ENCODE data around the gene FRMPD1. TPM values are rescaled to one million over a fixed set of nuclear protein-coding genes. Genes with fewer than 3 reads are reported as not detected.

FRMPD1 gene
- total RNA-seq, 4 donors from 2014 or later: 0.04 to 0.18 TPM; not detected in 2

DNA sequence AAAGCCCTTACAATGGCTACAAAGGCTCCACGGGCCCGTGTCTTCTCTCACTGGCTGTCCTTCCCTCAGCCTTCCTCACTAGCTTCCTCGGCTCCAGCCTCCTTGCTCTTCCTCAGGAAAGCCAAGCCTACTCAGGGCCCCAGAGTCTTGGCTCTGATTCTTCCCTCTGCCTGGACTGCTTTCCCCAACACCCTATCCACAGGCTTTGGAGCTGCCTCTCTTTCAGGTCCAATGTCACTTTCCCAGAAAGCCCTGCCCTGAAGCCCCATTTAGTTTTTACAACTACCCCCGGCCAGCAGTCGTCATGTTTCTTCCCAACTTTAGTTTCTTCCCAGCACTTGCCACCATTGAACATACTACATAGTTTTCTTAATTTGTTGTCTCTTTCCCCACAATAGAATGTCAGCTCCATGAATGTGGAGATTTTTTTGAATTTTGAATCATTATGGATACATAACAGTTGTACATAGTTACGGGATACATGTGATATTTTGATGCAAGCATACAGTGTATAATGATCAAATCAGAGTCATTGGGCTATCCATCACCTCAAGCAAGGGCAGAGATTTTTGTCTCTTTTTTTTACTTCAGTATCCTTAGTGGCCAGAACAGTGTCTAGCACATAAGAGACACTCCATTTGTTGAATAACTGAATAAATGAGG is 40.9 kb upstream of the FRMPD1 start:
- Histone ChIP-seq H3K9me3 (no peaks in the 10 kb centered on the region), H3K4me1 (no peaks in the 10 kb centered on the region), H3K27ac (no peak overlapping the region), H3K4me3 (no peak overlapping the region), H3K36me3 (no peaks in the 10 kb centered on the region), H3K27me3 (peaks cover 0 to 9% (median 0%) of the 10 kb centered on the region in 4 donors)
- no peak for DNase-seq
- TF ChIP-seq, protein P1, sequence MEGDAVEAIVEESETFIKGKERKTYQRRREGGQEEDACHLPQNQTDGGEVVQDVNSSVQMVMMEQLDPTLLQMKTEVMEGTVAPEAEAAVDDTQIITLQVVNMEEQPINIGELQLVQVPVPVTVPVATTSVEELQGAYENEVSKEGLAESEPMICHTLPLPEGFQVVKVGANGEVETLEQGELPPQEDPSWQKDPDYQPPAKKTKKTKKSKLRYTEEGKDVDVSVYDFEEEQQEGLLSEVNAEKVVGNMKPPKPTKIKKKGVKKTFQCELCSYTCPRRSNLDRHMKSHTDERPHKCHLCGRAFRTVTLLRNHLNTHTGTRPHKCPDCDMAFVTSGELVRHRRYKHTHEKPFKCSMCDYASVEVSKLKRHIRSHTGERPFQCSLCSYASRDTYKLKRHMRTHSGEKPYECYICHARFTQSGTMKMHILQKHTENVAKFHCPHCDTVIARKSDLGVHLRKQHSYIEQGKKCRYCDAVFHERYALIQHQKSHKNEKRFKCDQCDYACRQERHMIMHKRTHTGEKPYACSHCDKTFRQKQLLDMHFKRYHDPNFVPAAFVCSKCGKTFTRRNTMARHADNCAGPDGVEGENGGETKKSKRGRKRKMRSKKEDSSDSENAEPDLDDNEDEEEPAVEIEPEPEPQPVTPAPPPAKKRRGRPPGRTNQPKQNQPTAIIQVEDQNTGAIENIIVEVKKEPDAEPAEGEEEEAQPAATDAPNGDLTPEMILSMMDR (IDR thresholded peaks at IDR 0.05): no peak
- TF ChIP-seq POLR2A (IDR thresholded peaks at IDR 0.05): no peak
- 64 to 81% methylated on average over 6 of the region's 6 CpGs for WGBS, 2 donors
- intact Hi-C loops (cut with DNase I): no loop called here

DNA sequence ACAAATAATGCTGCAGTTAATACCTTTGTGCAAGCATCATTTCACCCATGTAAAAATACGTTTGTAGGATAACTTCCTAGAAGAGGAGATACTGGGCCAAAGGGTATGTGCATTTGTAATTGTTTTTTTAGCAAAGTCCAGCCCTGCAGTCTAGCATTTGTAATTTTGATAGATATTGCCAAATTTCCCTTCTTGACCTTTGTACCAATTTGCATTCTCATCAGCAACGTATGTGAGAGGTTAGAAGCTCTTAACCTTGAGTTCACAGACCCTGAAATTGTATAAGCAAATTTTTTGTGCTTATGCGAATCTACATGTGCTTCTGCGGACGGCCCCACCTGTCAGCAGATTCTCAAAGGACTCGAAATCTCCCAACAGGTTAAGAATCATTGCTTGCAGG is 39.7 kb upstream of the FRMPD1 start:
- Histone ChIP-seq H3K27me3 (no peaks in the 10 kb centered on the region), H3K36me3 (no peaks in the 10 kb centered on the region), H3K27ac (no peak overlapping the region), H3K4me3 (no peak overlapping the region), H3K9me3 (no peaks in the 10 kb centered on the region), H3K4me1 (no peaks in the 10 kb centered on the region)
- intact Hi-C loops (cut with DNase I): no loop called here
- TF ChIP-seq, protein P1 (IDR thresholded peaks at IDR 0.05): no peak
- WGBS, 2 donors: 62 to 69% methylated on average over 6 of the region's 6 CpGs
- no peak for DNase-seq

DNA sequence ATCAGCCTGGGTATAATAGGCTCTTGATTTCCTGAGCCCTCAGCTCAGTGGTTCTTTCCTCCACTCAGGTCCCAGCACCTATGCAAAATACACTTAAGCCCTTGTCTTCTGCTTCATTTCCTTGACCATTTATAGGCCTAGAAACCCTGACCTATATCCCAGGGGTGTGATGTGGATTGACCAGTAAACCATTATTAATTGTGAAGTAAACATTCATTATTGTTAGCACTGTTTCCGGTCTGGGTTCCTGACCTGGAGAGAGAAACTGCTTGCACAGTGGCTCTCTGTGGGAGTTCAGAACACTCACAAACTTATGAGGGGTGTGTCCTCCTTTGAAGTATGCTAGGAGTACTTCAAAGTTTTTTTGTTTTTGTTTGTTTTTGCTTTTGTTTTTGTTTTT is 38.8 kb upstream of the FRMPD1 start:
- DNase-seq: no peak
- Histone ChIP-seq H3K36me3 (no peaks in the 10 kb centered on the region), H3K9me3 (no peaks in the 10 kb centered on the region), H3K4me1 (no peaks in the 10 kb centered on the region), H3K27ac (no peak overlapping the region), H3K4me3 (no peak overlapping the region), H3K27me3 (no peaks in the 10 kb centered on the region)
- intact Hi-C loops (cut with DNase I): no loop called here
- 44 to 60% methylated on average over 1 of the region's 1 CpG for WGBS, 2 donors
- TF ChIP-seq, protein P1 (IDR thresholded peaks at IDR 0.05): no peak

DNA sequence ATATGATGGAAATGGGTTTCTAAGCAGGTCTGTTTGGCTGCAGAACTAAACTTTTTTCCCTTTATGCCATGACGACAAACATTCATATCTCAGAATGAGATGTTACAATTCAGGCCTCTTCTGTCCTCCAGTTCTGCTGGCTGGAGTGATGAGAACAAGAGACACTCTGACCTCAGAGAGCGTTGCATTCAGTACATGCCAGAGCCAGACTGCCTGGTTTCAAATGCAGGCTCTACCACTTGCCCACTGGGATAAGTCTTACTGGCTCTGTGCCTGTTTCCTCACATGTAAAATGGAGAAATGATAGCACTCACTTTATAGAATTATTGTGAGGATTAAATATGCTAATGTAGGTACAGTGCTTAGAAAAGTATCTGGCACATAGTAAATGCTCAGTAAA is 33.6 kb upstream of the FRMPD1 start:
- no peak overlapping the region for H3K4me3 ChIP-seq
- 64 to 90% methylated on average over 2 of the region's 2 CpGs for WGBS, 2 donors
- H3K9me3 ChIP-seq: no peaks in the 10 kb centered on the region
- no peaks in the 10 kb centered on the region for H3K4me1 ChIP-seq
- DNase-seq: no peak
- TF ChIP-seq, protein P1 (IDR thresholded peaks at IDR 0.05): no peak
- no peak for TF ChIP-seq POLR2A (IDR thresholded peaks at IDR 0.05)
- H3K36me3 ChIP-seq: no peaks in the 10 kb centered on the region
- H3K27ac ChIP-seq: no peak overlapping the region
- H3K27me3 ChIP-seq: no peaks in the 10 kb centered on the region
- intact Hi-C loops (cut with DNase I): no loop called here

DNA sequence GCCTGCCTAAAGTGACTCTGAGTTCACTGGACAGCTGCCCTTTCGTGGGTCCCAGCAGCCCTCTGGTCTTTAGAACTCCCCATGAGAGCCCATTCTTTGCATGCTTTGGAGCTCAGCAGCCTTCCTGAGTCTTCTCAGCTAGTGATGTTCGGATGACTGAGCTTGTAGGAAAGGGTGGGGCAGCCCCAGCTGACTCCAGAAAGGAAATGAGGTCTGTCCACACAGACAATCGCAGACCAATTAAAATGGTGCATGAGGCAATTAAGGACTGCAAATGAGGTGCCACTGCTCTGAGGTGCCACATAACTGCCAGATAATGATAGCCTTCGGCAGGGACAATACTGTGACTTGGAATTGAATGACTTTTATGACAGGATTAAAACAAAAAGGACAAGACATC is 32.9 kb upstream of the FRMPD1 start:
- Histone ChIP-seq H3K36me3 (no peaks in the 10 kb centered on the region), H3K4me1 (no peaks in the 10 kb centered on the region), H3K9me3 (no peaks in the 10 kb centered on the region), H3K4me3 (no peak overlapping the region), H3K27me3 (no peaks in the 10 kb centered on the region), H3K27ac (no peak overlapping the region)
- WGBS, 2 donors: 45 to 52% methylated on average over 2 to 3 of the region's 4 CpGs
- TF ChIP-seq, protein P1 (IDR thresholded peaks at IDR 0.05): no peak
- TF ChIP-seq POLR2A (IDR thresholded peaks at IDR 0.05): no peak
- intact Hi-C loops (cut with DNase I): no loop called here
- DNase-seq: no peak
